ENCODE results near the gene GRHPR.

- no peak for TF ChIP-seq CTCF (IDR thresholded peaks at IDR 0.05)
- no peak for TF ChIP-seq TEAD1 (CRISPR knock-in tag; IDR thresholded peaks at IDR 0.05)
- no peak for TF ChIP-seq ZNF423 (CRISPR knock-in tag; IDR thresholded peaks at IDR 0.05)
- no peak for TF ChIP-seq PRRX2 (CRISPR knock-in tag; IDR thresholded peaks at IDR 0.05)
- no peak for TF ChIP-seq FOXJ3 (CRISPR knock-in tag; IDR thresholded peaks at IDR 0.05; ENCODE audit: borderline replicate concordance)
- TF ChIP-seq ETV6 (CRISPR knock-in tag; IDR thresholded peaks at IDR 0.05), result no peak
- no peak for TF ChIP-seq SP1 (CRISPR knock-in tag; conservative IDR thresholded peaks at IDR 0.05)
- TF ChIP-seq ATF2 (CRISPR knock-in tag; IDR thresholded peaks at IDR 0.05; ENCODE audit: borderline replicate concordance, low read depth), result no peak
- no peak for TF ChIP-seq SMAD3 (CRISPR knock-in tag; IDR thresholded peaks at IDR 0.05; ENCODE audit: borderline replicate concordance)
Observed at GRCh38 chr9:37377688-37378612, 44.5 kb upstream of the GRHPR start.

Measured in WTC11 (cell line).